HCT116 (cell line): ENCODE measurements around the gene RPL19. TPM values are rescaled to one million over a fixed set of nuclear protein-coding genes. Genes with fewer than 3 reads are reported as not detected.

Experiments
- ATAC-seq: fragments of 200-7000 bp; cut with Tn5 transposase; 2 replicates; pipeline ENCODE4 v1.9.1; 2020; ENCODE audit warnings: mild to moderate bottlenecking, moderate library complexity
- BruUV-seq: library from RNA; stranded (reverse); fragments of 400-500 nt; replicated peaks from 2 replicates; lab custom pipeline; 2021; lab: Mats Ljungman, UMichigan
- CTCF ChIA-PET: fragments of 300-600 bp; sonication (Branson Sonifier 250); formaldehyde crosslinking; loops from one replicate; lab custom pipeline; 2021; ENCODE audit warnings: antibody characterized with exemption; lab: Charles Lee
- POLR2A ChIA-PET: fragments of 300-600, 350-600 bp; sonication (Branson Sonifier 250); formaldehyde crosslinking; loops from one replicate; lab custom pipeline; 2021; ENCODE audit warnings: antibody characterized with exemption; lab: Charles Lee
- RAD21 ChIA-PET, 2 experiments: fragments of 300-600 bp; sonication (Branson Sonifier 250); formaldehyde crosslinking; loops; one replicate each; lab custom pipeline; 2023; ENCODE audit warnings: low total read pairs in 2 of 2; ENCODE audit not compliant: uncharacterized antibody in 2 of 2, unreplicated experiment in 2 of 2, low non-redundant PET in 1 of 2; lab: Charles Lee
- DNase-seq: peaks from one replicate; pipeline ENCODE4 v3.0.0-alpha.2; 2010; ENCODE audit warnings: low read depth, low spot score
- H2AFZ ChIP-seq: fragments of 200-600 bp; shearing (Covaris generic), sonication (generic); 2 replicates; pipeline ENCODE4 v1.6.1; 2017; ENCODE audit warnings: low read depth, mixed run types, mixed read lengths, antibody characterized with exemption, low read length; ENCODE audit not compliant: poor library complexity, severe bottlenecking
- H3K27ac ChIP-seq: 2 replicates; pipeline ENCODE4 v1.5.1; 2012; ENCODE audit warnings: low read depth, low read length
- H3K27me3 ChIP-seq: fragments of 200-600 bp; sonication (generic); 2 replicates; pipeline ENCODE4 v1.6.1; 2016; ENCODE audit warnings: mixed run types, low read length, mixed read lengths; ENCODE audit not compliant: insufficient read depth
- H3K36me3 ChIP-seq, 2 experiments: fragments of 200-500 bp in 1 of 2; fragments of 200-600 bp in 1 of 2; sonication (Bioruptor generic) in 1 of 2; sonication (generic) in 1 of 2; 2 replicates each; pipeline versions ENCODE4 v1.5.1 to v1.6.1; 2014 to 2016; ENCODE audit warnings: low read length in 2 of 2, inconsistent platforms in 1 of 2, mixed read lengths in 1 of 2, mixed run types in 1 of 2; ENCODE audit not compliant: insufficient read depth in 2 of 2, control insufficient read depth in 1 of 2
- H3K4me1 ChIP-seq, 2 experiments: fragments of 200-600 bp in 1 of 2; sonication (generic) in 1 of 2; 2 replicates each; pipeline versions ENCODE4 v1.5.1 to v1.6.1; 2012 to 2017; ENCODE audit warnings: low read length in 2 of 2, inconsistent platforms in 1 of 2, mild to moderate bottlenecking in 1 of 2, mixed read lengths in 1 of 2, mixed run types in 1 of 2, moderate library complexity in 1 of 2; ENCODE audit not compliant: insufficient read depth in 2 of 2, control insufficient read depth in 1 of 2
- H3K4me2 ChIP-seq: fragments of 200-600 bp; sonication (generic); 2 replicates; pipeline ENCODE4 v1.6.1; 2017; ENCODE audit warnings: mixed run types, low read length, mixed read lengths
- H3K4me3 ChIP-seq, 2 experiments: fragments of 200-600 bp in 1 of 2; sonication (generic) in 1 of 2; replicated peaks in 1 of 2; 2 replicates each; pipeline ENCODE4 v1.5.1; 2011 to 2016; ENCODE audit warnings: low read length in 2 of 2, control low read depth in 1 of 2, low read depth in 1 of 2, mild to moderate bottlenecking in 1 of 2, mixed read lengths in 1 of 2, mixed run types in 1 of 2
- H3K79me2 ChIP-seq: fragments of 200-600 bp; sonication (generic); 2 replicates; pipeline ENCODE4 v1.6.1; 2017; ENCODE audit warnings: mild to moderate bottlenecking, mixed run types, low read length, moderate library complexity, mixed read lengths; ENCODE audit not compliant: insufficient read depth
- H3K9ac ChIP-seq: fragments of 200-600 bp; sonication (generic); 2 replicates; pipeline ENCODE4 v1.6.1; 2016; ENCODE audit warnings: low read length, mixed read lengths
- H3K9me2 ChIP-seq: fragments of 200-600 bp; sonication (generic), shearing (Covaris generic); 2 replicates; pipeline ENCODE4 v1.6.1; 2017; ENCODE audit warnings: mixed run types, mild to moderate bottlenecking, moderate library complexity; ENCODE audit not compliant: insufficient read depth
- H3K9me3 ChIP-seq, 2 experiments: fragments of 200-500 bp in 1 of 2; fragments of 200-600 bp in 1 of 2; sonication (Bioruptor generic) in 1 of 2; sonication (generic) in 1 of 2; 2 replicates each; pipeline ENCODE4 v1.6.1; 2014 to 2017; ENCODE audit warnings: low read length in 2 of 2, mixed read lengths in 2 of 2, inconsistent platforms in 1 of 2, low read depth in 1 of 2, mild to moderate bottlenecking in 1 of 2, mixed run types in 1 of 2, moderate library complexity in 1 of 2; ENCODE audit not compliant: control insufficient read depth in 1 of 2, insufficient read depth in 1 of 2
- H4K20me1 ChIP-seq: fragments of 200-600 bp; sonication (generic), shearing (Covaris generic); 2 replicates; pipeline ENCODE4 v1.6.1; 2017; ENCODE audit warnings: mixed run types, mild to moderate bottlenecking, moderate library complexity; ENCODE audit not compliant: insufficient read depth
- ATF3 ChIP-seq: IDR thresholded peaks from 2 replicates; pipeline ENCODE4 v1.6.1; 2012
- FOSL1 ChIP-seq: IDR thresholded peaks from 2 replicates; pipeline ENCODE4 v1.6.1; 2012; ENCODE audit warnings: low read depth
- POLR2AphosphoS5 ChIP-seq: IDR thresholded peaks from 2 replicates; pipeline ENCODE4 v1.6.1; 2011; ENCODE audit warnings: mild to moderate bottlenecking, low read depth, low read length, moderate library complexity
- SIN3A ChIP-seq: IDR thresholded peaks from 2 replicates; pipeline ENCODE4 v1.6.1; 2012; ENCODE audit warnings: low read depth
- TCF7L2 ChIP-seq: IDR thresholded peaks from 2 replicates; pipeline ENCODE4 v1.7.0; 2011; ENCODE audit warnings: borderline replicate concordance, inconsistent platforms; ENCODE audit not compliant: insufficient read depth, insufficient read length; ENCODE audit errors: extremely low read depth
- ZBTB33 ChIP-seq: IDR thresholded peaks from 2 replicates; pipeline ENCODE4 v1.6.1; 2011; ENCODE audit warnings: mild to moderate bottlenecking, low read length, moderate library complexity; ENCODE audit not compliant: insufficient replicate concordance; ENCODE audit errors: extremely low read depth
- ZFX ChIP-seq: fragments of 450-650 bp; IDR thresholded peaks from 2 replicates; pipeline ENCODE4 v1.6.1; 2017
- intact Hi-C: fragments of 100-400 bp; cut with micrococcal nuclease; formaldehyde crosslinking; loops from 2 replicates; pipeline ENCODE4 v1.10.0; 2022
- total RNA-seq: library from RNA; stranded (reverse); gene quantifications from one replicate; pipeline ENCODE4 v1.2.1, GENCODE V29; 2021; ENCODE audit not compliant: unreplicated experiment
- TF ChIP-seq, protein P1 (sequence below): IDR thresholded peaks from 2 replicates; pipeline ENCODE4 v1.6.1; 2012; ENCODE audit warnings: low read depth

Gene RPL19
- total RNA-seq, 1 experiment from 2014 or later, result 2,276 TPM

- ChIA-PET POLR2A (interaction anchor here (1.2 to 3.8 kb wide), 3 partner anchors 15 to 39 kb away, joined by 4 to 16 read pairs (median 10); partner anchors contain the start of gene RPL19), RAD21 (interaction anchor here in 1 of 2 experiments (1.2 to 1.3 kb wide), 2 partner anchors 32 to 255 kb away, joined by 4 read pairs; no protein-coding TSS in a partner anchor), CTCF (interaction anchor here (0.5 to 6.8 kb wide), 10 partner anchors 11 to 255 kb away, joined by 3 to 60 read pairs (median 4); partner anchors contain the start of gene RPL19)
- no peaks in the 10 kb centered on the region for H3K9me2 ChIP-seq
- DNase-seq, result peak; percentile 53
- H3K27ac ChIP-seq, result peak overlapping the region; percentile 39
- peak; percentile 48 for ATAC-seq
- peak overlapping the region; percentile 46 for H2AFZ ChIP-seq
- H3K9ac ChIP-seq, result no peak overlapping the region
- intact Hi-C loops, result loop anchor here (5.0 kb wide), 1 partner anchor 261 kb away; no protein-coding TSS in a partner anchor
- H4K20me1 ChIP-seq, result no peaks in the 10 kb centered on the region
- H3K4me1 ChIP-seq, result peaks cover 18 to 43% of the 10 kb centered on the region in 2 experiments
- no peaks in the 10 kb centered on the region for H3K27me3 ChIP-seq
- no TSS peak for BruUV-seq
- H3K4me3 ChIP-seq, result no peak overlapping the region
- no peaks in the 10 kb centered on the region for H3K9me3 ChIP-seq
- no peaks in the 10 kb centered on the region for H3K79me2 ChIP-seq
- no peak for TF ChIP-seq ZFX
- TF ChIP-seq, protein P1, sequence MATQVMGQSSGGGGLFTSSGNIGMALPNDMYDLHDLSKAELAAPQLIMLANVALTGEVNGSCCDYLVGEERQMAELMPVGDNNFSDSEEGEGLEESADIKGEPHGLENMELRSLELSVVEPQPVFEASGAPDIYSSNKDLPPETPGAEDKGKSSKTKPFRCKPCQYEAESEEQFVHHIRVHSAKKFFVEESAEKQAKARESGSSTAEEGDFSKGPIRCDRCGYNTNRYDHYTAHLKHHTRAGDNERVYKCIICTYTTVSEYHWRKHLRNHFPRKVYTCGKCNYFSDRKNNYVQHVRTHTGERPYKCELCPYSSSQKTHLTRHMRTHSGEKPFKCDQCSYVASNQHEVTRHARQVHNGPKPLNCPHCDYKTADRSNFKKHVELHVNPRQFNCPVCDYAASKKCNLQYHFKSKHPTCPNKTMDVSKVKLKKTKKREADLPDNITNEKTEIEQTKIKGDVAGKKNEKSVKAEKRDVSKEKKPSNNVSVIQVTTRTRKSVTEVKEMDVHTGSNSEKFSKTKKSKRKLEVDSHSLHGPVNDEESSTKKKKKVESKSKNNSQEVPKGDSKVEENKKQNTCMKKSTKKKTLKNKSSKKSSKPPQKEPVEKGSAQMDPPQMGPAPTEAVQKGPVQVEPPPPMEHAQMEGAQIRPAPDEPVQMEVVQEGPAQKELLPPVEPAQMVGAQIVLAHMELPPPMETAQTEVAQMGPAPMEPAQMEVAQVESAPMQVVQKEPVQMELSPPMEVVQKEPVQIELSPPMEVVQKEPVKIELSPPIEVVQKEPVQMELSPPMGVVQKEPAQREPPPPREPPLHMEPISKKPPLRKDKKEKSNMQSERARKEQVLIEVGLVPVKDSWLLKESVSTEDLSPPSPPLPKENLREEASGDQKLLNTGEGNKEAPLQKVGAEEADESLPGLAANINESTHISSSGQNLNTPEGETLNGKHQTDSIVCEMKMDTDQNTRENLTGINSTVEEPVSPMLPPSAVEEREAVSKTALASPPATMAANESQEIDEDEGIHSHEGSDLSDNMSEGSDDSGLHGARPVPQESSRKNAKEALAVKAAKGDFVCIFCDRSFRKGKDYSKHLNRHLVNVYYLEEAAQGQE, result no peak
- no peak for TF ChIP-seq ATF3
- no peak for TF ChIP-seq FOSL1
- peak; percentile 48 for TF ChIP-seq POLR2AphosphoS5
- no peak for TF ChIP-seq TCF7L2
- no peak for TF ChIP-seq ZBTB33
- no peak for TF ChIP-seq SIN3A
- peak overlapping the region; percentile 67 for H3K4me2 ChIP-seq
- H3K36me3 ChIP-seq, result no peaks in the 10 kb centered on the region
These were observed 38.4 kb downstream of the RPL19 start for GRCh38 chr17:39238311-39238972.
